Activated CD8-positive, alpha-beta memory T cell treated with anti-CD3 and anti-CD28 coated beads for 1 hour (primary cell): ENCODE data around the gene GALT.
"Not testable (repeated sequence)": the region's sequence is repeated elsewhere in the genome, so short reads cannot be mapped to it uniquely, and the experiment has no call there.

Source experiments
- DNase-seq, 2 donors: peaks; one replicate each; pipeline ENCODE4 v3.0.0-alpha.2; 2020; ENCODE audit warnings: low read depth in 1 of 2; ENCODE audit errors: extremely low read depth in 1 of 2

Gene GALT

DNA sequence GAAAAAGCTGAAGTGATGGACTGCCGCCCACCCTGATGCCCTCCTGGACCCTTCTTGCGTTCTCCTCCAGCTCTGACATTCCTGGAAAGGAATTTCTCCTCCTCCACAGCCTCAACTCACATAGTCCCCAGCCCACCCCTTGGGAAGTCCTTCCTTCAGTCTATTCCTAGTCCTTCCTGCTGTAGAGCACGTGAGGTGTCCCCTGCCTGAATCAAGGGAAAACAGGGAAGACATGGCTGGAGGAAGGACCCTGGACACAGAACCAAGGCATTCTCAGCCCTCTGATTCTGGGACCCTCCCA, 21.3 kb upstream of the GALT start:
- no peak for DNase-seq

DNA sequence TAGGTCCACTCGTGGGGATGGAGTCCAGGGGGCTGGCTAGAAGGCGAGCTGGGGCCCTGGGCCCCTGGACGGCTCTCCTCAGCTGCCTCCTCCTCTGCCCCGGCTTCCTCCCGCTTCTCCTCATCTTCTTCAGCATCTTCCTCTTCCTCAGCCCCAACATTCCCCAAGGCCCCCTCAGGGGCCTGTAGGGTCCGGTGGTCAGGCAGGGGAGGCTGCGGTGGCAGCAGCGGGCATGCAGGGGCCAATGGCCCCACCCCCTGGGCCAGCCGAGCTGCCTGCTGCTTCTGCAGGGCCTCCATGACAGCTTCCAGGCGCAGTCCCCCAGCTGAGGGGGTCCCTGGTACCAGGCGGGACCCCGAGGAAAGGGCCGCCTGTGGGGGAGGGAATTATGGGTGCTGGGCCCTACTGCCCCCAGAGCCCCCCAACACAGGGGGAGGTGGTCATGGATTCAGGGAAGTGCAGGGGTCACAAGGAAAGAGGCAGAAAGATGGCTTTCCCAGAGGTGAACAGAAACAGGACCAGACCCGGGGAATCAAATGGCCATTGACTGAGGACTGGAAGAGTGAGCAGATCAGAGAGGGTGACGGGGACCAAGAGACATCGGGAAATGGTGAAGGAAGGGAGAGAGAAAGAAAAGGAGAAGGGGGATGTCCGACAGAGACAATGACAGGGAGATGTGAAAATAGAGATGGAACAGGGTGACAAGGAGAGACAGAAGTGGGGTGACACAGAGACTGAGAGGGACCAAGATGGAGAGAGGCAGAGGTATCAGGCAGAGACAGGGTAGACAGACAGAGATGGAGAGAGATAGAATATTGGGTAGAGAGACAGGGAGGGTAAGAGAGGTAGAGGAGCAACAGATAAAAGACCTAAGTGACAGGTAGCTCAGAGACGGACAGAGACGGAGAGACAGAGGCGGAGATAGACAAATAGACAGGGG, 18.5 kb upstream of the GALT start:
- DNase-seq = no peak

DNA sequence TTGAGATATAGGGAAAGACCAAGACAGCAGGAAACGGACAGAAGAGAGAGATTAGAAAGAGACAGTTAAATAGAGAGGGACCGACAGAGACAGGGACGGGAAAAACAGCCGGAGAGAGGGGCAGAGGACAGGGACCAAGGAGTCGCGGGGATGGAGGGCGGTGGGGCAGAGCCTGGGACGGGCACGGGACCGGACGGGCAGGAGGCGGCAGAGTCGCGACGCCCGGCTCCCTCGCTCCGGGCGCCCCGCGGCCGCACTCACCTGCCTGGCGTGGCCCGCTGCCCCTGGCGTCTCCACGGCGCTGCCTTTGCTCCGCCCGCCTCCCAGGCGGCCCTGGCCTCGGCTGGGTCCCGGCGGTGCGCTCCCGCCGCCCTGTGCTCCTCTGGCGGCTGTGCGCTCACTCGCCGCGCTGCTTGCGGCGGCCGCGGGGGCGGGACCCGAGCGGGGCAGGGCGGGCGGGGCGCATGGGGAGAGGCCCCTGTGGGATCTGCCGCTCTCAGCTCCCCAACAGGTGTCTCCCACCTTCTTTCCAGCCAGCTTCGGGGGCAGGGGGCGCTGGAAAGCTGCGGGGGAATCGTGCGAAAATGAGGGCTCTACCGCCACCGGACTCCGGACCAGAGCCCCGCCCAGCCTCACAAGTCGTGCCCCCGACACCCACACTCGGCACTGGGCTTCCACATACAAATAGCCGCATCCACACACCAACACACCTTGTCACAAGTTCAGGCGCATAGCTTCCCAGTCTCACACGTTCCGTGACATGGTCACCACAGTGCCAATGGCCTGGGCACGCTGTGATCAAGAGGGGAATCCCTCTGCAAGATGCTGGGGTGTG, 17.6 kb upstream of the GALT start, which contains the start of gene ARID3C:
TSS of gene ARID3C (minus strand) at position 411 of the 835 bp plus-strand sequence. CDS start 1,052 bp downstream, outside the sequence.
- DNase-seq = peak in 1 of 2 donors; percentile 39

DNA sequence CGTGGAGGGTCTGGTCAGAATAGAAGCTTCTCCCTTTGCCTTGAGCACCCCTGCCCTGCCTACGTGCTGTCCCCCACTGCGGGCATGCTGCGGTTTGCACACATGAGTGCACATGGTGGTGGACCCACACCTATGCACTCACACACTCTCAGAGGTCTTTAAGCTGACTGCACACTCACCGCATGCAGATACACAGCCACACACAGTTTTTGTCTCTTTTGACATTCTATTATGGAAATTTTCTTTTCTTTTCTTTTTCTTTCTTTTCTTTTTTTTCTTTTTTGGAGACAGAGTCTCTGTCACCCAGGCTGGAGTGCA, 17.0 kb upstream of the GALT start:
- no peak for DNase-seq

DNA sequence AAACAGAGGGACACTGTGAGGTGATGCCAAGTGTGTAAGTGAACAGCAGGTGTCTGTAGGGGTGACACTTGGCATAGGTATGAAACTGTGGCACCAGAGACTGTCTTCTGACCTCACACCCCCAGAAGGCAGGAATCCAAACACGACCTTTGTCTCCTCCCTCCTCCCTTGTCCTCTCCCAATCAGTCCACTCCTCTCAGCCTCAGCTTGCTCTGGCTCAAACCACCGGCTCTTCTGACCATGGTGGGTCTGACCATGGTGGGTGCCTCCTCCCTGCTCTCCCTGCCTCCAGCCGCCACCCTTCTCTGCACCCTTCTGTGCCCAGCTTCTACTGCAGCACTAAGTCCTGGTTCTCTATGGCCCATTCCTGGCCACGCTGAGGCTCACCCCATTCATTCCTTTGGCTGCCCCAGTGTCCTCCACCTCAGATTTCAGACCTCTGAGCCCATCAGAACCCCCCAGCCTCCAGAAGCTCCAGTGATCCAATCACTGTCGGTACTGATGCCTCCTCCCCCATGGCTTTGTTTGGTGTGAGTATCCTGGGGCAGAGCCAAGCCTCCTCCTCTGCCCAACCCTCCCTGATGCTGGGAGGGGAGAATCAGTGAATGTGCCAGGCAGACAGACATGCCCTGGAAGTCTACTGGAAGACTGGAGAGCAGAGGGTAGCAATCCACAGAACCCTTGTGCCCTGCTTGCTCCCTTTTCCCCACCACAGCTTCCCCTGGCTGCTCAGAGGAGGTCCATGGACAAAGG, 15.9 kb upstream of the GALT start:
- no peak for DNase-seq

DNA sequence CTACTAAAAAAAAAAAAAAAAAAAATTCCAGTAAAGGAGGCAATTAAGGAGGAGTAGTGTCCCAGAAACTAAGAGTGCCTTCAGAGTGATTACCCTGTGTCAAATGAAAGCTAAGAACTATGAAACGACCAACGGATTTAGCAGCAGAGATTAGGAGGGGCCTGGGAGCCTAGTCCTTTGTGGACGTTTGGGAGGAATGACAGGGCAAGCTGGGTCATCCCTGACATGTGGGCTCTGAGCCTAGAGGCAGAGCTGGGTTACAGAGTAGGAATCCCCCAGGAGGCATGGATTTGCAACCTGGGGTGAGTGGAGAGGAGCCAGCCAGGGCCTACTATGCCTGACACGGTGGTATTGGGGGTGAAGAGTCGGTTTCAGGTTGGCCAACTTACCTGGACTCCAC, 13.3 kb upstream of the GALT start:
- no peak for DNase-seq

DNA sequence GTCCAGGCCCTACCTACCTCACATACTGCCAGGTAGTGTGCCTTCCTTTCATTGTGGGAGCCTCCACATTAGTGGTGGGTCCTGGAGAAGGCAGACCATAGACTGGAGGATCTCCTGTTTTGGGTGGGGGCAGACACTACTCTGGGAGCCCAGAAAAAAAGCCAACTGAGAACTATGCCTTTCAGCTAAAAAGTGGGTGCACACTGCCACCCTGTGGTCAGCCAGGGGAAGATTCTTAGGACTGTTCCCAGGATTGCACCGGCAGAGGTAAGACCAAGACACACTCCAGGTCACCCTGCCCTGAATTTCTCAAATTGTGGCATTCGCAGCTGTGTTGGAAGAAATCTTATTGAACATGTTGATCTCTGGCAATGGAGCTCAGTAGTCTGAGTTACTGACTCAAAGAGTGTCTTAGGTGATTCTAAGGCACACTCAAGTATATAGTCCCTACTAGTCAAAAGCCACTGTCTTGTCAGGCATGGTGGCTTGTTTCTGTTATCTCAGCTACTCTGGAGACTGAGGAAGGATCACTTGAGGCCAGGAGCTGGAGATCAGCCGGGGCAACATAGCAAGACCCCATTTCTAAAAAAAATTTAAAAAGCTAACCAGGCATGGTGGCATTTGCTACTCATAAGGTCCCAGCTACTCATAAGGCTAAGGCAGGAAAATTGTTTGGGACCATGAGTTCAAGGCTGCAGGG, 12.5 kb upstream of the GALT start:
- peak; percentile 55 to 65 for DNase-seq

DNA sequence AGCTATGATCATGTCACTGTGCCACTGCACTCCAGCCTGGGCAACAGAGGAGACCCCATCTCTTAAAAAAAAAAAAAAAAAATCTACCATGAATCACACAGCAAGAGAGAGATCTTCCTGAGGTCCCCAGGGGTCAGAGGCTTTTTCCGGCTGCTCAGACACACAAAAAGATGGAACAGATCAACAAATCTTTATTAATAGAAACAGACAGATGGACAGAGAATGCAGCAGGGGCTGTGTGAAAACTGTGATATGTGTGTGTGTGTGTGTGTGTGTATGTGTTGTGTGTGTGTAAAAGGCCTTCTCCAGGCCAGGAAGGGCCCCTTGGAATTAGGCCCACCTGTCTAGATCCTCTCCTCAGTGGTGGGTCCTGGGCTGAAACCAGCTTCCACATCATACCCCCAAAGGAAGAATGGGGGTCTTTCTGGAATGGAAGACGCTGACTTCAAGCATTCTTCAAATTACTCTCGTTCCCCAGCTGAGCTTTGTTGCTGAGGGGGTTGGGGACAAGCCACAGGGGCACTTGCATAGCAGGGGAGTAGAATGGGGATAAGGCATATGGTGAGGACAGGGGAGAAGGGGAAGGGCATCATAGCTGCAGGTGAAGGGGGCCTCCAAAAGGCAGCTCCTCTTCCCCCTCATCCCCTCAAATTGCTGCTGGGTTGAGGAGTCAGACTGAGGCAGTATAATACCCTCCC, 11.8 kb upstream of the GALT start:
- DNase-seq = no peak

DNA sequence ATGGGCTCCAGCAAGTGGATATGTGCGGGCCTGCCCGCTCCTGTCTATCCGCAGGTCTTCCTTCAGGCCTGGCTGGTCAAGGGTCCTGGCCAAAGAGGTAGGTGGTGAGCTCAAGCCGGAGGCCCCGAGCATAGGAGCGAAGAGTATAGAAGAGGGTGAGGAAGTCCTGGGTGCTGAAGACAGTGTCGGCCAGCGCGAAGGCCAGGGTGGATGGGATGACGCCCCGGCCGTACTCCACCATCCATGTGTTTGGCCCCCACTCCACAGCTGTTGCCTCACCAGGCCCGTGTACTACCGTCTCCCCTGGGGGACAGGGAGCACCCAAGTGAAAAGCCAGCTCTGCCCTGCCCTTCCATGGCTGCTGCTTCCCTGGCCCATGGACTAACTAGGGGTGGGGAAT, 10.9 kb upstream of the GALT start:
- no peak for DNase-seq

DNA sequence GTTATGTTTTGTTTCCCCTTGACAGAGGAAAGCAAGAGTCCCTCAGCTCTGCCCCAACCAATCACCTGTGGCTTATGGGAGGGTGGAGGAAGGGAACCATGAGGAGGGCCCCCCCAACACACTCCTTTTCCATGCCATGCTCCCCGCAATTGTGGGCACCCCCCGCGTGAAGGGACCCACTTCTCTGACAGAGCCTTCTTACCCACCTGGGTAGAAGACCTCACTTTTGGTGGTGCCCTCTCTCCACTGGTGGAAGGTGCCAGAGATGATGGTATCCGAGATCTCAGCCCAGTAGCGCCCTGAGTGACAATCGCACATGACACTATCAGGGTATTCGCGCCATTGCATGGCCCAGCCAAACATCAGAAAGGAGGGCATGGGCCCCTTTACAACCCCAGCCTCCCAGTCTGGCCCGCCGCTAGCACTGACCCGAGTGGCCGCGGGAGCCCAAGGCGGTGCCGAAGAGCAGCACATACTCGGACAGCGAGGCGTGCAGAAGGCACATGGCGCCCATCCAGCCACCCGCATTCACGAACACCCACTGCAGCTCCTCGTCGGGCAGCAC, 9.6 kb upstream of the GALT start:
- no peak for DNase-seq

DNA sequence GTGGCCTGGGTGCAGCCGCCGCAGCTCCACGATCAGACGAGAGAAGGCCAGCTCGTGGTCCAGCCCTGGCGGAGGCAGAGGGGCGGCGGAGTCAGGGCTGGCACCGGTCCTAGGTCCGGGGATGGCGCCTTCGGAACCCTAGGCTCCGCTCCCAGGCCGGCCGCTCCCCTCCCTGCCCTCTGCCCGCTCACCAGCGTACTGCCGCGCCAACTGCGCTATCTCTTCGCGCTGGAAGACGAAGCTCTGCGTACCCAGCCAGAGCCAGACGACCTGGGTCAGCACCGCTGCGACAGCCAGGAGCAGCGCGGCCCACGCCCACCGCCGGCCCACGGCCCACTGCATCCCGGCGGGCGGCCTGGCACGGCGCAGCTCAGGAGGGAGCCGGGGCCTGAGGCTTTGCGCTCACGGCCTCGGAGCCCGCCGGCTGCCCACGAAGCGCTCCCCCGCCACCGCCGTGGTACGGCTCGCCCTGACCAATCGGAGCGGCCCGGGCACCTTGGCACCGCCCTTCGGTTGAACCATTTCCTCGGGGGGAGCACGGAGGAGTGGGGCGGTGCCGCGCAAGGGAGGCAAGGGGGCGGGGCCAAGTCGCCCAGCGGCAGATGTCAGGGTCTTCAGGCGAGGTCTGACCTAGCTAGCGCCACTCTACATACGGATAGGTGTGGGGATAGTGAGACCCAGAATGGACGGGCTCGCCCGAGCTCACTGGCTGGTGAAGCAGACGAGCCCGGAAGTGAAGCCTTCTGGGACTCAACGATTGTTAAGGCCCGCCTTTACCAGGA, 8.9 kb upstream of the GALT start, which contains the start of gene SIGMAR1:
TSS of gene SIGMAR1 (minus strand) at position 432 of the 782 bp plus-strand sequence. CDS start at position 342, 90 bp downstream.
- peak; percentile 71 to 88 for DNase-seq

DNA sequence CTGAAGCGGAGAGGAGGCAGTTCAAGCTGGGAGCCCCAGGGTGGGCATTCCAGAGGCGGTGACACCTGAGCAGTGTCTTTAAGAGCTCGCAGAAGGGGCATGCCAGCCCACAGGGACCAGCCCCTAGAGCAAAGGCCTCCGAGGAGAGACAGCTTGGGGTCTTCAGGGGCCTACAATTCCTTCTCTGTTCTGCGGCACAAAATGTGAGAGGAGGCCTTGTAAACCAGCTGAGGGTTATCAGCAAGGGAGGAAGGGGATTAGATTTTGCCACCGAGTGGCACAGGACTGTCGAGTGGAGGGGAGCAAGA, 8.4 kb upstream of the GALT start:
- DNase-seq = no peak

DNA sequence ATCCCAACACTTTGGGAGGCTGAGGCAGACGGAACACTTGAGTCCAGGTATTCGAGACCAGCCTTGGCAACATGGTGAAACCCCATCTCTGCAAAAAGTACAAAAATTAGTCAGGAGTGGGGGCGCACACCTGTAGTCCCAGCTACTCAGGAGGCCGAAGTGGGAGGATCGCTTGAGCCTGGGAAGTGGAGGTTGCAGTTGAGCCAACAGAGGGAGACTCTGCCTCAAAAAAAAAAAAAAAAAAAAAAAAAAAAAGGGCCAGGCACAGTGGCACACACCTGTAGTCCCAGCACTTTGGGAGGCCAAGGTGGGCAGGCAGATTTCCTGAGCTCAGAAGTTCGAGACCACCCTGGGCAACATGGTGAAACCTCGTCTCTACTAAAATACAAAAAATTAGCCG, 7.2 kb upstream of the GALT start:
- not testable (repeated sequence) for DNase-seq

DNA sequence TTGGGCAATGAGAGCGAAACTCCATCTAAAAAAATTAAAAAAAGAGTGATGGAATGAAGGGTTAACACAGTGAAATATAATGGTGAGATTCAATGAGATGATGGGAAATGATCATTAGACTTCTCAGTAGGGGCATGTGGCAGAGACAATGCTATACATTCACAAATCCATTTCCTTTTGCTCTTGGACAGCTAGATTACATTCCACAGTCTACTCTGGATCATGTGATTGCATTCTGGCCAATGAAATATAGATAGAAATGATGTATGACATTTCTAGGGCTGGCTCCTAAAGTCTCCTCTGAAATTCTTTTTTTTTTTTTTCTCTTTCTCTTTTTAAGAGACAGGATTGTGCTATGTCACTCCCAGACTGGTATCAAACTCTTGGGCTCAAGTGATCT, 3.8 kb upstream of the GALT start:
- DNase-seq = no peak

DNA sequence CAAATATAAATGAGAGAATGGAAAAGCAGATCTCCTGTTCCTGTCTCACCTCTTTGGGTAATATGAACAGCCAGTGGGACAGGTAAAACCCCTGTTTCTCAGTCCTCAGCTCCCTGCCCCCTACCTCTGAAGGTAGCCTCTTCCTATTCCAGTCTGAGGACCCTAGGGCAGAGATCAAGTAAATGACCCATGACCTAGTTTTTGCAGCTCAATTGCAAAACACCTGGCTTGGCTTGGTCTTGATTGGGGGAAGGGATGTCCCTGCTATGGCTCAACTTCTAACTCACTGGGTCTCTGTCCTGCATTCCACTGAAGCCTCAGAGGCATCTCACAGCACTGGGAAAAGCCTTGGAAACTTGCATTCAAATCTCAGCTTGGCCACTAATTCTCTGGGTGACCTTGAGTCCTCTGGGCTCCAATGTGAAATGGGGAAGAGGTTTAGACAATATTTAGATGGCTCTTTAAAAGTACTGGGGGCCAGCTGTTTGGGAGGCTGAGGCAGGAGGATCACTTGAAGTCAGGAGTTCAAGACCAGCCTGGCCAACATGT, 1.6 kb upstream of the GALT start:
- no peak for DNase-seq

DNA sequence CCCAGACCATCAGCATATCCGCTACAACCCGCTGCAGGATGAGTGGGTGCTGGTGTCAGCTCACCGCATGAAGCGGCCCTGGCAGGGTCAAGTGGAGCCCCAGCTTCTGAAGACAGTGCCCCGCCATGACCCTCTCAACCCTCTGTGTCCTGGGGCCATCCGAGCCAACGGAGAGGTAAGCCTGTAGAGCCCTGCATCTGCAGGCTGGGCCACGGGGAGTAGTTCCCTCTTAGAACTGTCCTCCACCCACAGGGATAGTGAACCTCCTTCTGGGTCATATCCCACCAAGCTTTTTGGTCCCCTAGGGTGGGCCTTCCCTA, 569 bp downstream of the GALT start:
- DNase-seq = no peak

DNA sequence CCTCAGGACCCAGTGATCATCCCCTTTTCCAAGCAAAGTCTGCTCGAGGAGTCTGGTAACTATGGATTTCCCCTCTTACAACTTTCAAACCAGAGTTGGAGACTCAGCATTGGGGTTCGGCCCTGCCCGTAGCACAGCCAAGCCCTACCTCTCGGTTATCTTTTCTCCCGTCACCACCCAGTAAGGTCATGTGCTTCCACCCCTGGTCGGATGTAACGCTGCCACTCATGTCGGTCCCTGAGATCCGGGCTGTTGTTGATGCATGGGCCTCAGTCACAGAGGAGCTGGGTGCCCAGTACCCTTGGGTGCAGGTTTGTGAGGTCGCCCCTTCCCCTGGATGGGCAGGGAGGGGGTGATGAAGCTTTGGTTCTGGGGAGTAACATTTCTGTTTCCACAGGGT, 1.2 kb downstream of the GALT start:
- DNase-seq = no peak

DNA sequence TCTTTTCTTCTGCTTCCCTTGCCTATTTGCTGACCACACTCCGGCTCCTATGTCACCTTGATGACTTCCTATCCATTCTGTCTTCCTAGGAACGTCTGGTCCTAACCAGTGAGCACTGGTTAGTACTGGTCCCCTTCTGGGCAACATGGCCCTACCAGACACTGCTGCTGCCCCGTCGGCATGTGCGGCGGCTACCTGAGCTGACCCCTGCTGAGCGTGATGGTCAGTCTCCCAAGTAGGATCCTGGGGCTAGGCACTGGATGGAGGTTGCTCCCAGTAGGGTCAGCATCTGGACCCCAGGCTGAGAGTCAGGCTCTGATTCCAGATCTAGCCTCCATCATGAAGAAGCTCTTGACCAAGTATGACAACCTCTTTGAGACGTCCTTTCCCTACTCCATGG, 2.2 kb downstream of the GALT start:
- DNase-seq = no peak

DNA sequence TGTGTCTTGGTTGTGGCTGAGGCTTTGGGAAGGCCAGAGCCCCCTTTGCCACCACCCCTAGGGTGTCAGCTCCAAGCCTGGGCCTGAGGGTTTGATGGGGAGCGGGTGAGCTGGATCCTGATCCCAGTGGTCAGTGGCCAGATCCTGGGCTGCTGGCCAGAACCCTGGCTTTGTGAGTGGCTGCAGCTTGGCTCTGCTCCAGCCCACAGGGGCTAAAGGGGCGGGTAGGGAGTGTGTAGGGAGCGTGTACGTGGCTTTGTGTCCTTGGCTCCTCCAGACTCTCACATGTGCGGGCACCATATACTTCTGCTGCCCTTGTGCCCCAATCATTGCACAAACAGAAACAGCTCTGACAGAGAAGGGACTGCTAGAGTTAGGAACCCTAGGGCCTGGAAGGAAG, 4.3 kb downstream of the GALT start:
- DNase-seq = no peak
